ENCODE data around the gene LKAAEAR1. TPM values are rescaled to one million over a fixed set of nuclear protein-coding genes. Genes with fewer than 3 reads are reported as not detected.

Gene LKAAEAR1
- total and polyA plus RNA-seq, 2 of the 13 experiments (the other 11 are each of a cell fraction or from before 2014, with no cell fraction given): not detected

- TF ChIP-seq HNF1A (IDR thresholded peaks at IDR 0.05; ENCODE audit: low read depth) (no peak), HNF1A (CRISPR knock-in tag; IDR thresholded peaks at IDR 0.05; ENCODE audit: borderline replicate concordance) (no peak), ZSCAN12 (CRISPR knock-in tag; IDR thresholded peaks at IDR 0.05) (no peak), ZBTB7B (CRISPR knock-in tag; IDR thresholded peaks at IDR 0.05) (no peak), DMTF1 (CRISPR knock-in tag; IDR thresholded peaks at IDR 0.05) (no peak), NKX3-1 (CRISPR knock-in tag; IDR thresholded peaks at IDR 0.05) (no peak), THAP9 (CRISPR knock-in tag; IDR thresholded peaks at IDR 0.05; ENCODE audit: borderline replicate concordance) (0 out of 2 replicates have a peak, but pooled peaks have one; percentile 47), ZNF547 (CRISPR knock-in tag; IDR thresholded peaks at IDR 0.05) (0 out of 2 replicates have a peak, but pooled peaks have one; percentile 8), CHD2 (IDR thresholded peaks at IDR 0.05; ENCODE audit: low read depth, low read length) (no peak), SMARCC2 (IDR thresholded peaks at IDR 0.05) (no peak), HDAC6 (IDR thresholded peaks at IDR 0.05; ENCODE audit: low read depth, low read length) (no peak), LRRFIP1 (CRISPR knock-in tag; conservative IDR thresholded peaks at IDR 0.05) (no peak), ATF6 (CRISPR knock-in tag; conservative IDR thresholded peaks at IDR 0.05) (no peak)
These were observed 4.8 kb downstream of the LKAAEAR1 start, which contains the start of gene RGS19 (continued) for GRCh38 chr20:64079273-64080012.

Data from HepG2 (cell line).